Uterus (tissue), 4 donors: ENCODE data around the gene NT5C3A. TPM values are rescaled to one million over a fixed set of nuclear protein-coding genes. Genes with fewer than 3 reads are reported as not detected.

Experiments
- DNase-seq, 2 donors: peaks; one replicate each; pipeline ENCODE4 v3.0.0-alpha.2; 2019 to 2020
- H3K27ac ChIP-seq, 2 donors: fragments of 200-600 bp; sonication (generic); 1 replicate in 1 of 2; 2 replicates in 1 of 2; pipeline ENCODE4 v1.5.1; 2016 to 2018
- H3K27me3 ChIP-seq, 2 donors: fragments of 200-600 bp; sonication (generic); one replicate each; pipeline ENCODE4 v1.5.1; 2018 to 2019; ENCODE audit warnings: control low read depth in 1 of 2
- H3K36me3 ChIP-seq, 2 donors: fragments of 200-600 bp; sonication (generic); one replicate each; pipeline ENCODE4 v1.5.1; 2019; ENCODE audit warnings: control low read depth in 1 of 2
- H3K4me1 ChIP-seq, 2 donors: fragments of 200-600 bp; sonication (generic); one replicate each; pipeline ENCODE4 v1.5.1; 2018 to 2019; ENCODE audit warnings: control low read depth in 1 of 2
- H3K4me3 ChIP-seq, 2 donors: fragments of 200-600 bp; sonication (generic); 1 replicate in 1 of 2; 2 replicates in 1 of 2; pipeline ENCODE4 v1.5.1; 2018 to 2019; ENCODE audit warnings: mild to moderate bottlenecking in 1 of 2
- H3K9me3 ChIP-seq, 2 donors: fragments of 200-600 bp; sonication (generic); one replicate each; pipeline ENCODE4 v1.5.1; 2019; ENCODE audit warnings: control low read depth in 1 of 2
- POLR2A ChIP-seq, 2 donors: fragments of 450-650 bp; IDR thresholded peaks; one replicate each; pipeline ENCODE4 v1.6.1; 2016; ENCODE audit warnings: antibody characterized with exemption in 2 of 2, mild to moderate bottlenecking in 1 of 2, moderate library complexity in 1 of 2
- intact Hi-C: fragments of 100-400 bp; cut with DNase I; formaldehyde crosslinking; loops from one replicate; pipeline ENCODE4 v1.15.1; 2023; ENCODE audit warnings: low total_unique reads
- total RNA-seq, 4 donors: library from RNA; depleted of rRNA in 3 of 4; stranded (reverse); fragments of >200 nt in 3 of 4; gene quantifications; one replicate each; pipeline versions ENCODE4 v1.1.0 to v1.2.4, GENCODE V29; 2014 to 2023
- TF ChIP-seq, protein P1 (sequence below), 4 experiments: fragments of 200-600 bp in 2 of 4; fragments of 450-650 bp in 2 of 4; sonication (generic) in 2 of 4; IDR thresholded peaks; one replicate each; pipeline ENCODE4 v1.5.1; 2016 to 2019; ENCODE audit warnings: antibody characterized with exemption in 4 of 4, mild to moderate bottlenecking in 2 of 4, moderate library complexity in 1 of 4
- donor health status: DM: yes; HTN: yes; CAD: no.

The NT5C3A gene
- total RNA-seq, 4 donors from 2014 or later: 21.3 to 50.2 (median 42.1) TPM

DNA sequence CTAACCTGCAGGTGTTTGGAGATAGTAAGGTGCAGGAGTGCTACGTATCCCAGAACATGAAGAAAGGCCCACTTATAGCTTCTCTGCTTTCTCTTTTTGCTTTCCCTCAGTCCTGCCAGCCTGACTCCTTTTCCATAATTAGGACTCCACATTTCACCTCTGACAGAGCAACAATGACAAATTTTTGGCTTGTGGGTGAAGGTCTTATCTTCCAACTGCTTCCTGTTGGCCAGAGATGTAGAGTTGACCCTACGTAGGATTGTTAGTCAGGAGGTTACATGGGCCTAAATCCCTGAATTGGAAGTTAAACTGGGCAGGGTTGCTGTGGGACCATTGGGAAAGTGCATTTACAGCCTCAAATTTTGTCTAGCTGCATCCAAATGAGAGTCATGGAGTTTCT is 25.3 kb upstream of the NT5C3A start:
- H3K9me3 ChIP-seq: no peaks in the 10 kb centered on the region
- DNase-seq: no peak
- no peaks in the 10 kb centered on the region for H3K4me1 ChIP-seq
- no peak overlapping the region for H3K4me3 ChIP-seq
- intact Hi-C loops: no loop called here
- H3K27ac ChIP-seq: no peak overlapping the region
- no peaks in the 10 kb centered on the region for H3K27me3 ChIP-seq
- H3K36me3 ChIP-seq: no peaks in the 10 kb centered on the region
- no peak for TF ChIP-seq POLR2A (IDR thresholded peaks at IDR 0.05)
- TF ChIP-seq, protein P1, sequence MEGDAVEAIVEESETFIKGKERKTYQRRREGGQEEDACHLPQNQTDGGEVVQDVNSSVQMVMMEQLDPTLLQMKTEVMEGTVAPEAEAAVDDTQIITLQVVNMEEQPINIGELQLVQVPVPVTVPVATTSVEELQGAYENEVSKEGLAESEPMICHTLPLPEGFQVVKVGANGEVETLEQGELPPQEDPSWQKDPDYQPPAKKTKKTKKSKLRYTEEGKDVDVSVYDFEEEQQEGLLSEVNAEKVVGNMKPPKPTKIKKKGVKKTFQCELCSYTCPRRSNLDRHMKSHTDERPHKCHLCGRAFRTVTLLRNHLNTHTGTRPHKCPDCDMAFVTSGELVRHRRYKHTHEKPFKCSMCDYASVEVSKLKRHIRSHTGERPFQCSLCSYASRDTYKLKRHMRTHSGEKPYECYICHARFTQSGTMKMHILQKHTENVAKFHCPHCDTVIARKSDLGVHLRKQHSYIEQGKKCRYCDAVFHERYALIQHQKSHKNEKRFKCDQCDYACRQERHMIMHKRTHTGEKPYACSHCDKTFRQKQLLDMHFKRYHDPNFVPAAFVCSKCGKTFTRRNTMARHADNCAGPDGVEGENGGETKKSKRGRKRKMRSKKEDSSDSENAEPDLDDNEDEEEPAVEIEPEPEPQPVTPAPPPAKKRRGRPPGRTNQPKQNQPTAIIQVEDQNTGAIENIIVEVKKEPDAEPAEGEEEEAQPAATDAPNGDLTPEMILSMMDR (IDR thresholded peaks at IDR 0.05): no peak

DNA sequence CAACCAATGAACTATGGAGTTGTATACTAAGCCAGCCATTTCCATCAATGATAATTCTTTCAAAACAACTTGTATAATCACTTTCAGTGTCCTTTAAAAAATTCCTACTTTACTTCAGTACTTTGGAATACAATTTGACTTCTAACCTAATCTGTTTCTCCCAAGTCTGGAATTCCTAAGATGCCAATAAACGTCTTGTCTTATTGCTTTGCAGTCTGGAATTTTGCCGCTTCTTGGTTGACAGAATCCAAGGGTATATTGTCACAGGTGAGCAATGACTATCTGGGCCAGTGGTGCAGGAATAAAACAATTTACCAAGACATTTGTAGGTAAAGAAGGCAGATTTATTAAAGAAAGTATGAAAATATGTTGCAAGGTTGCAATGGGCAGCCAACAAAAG is 24.8 kb upstream of the NT5C3A start:
- intact Hi-C loops: no loop called here
- Histone ChIP-seq H3K4me1 (no peaks in the 10 kb centered on the region), H3K27ac (no peak overlapping the region), H3K9me3 (no peaks in the 10 kb centered on the region), H3K36me3 (no peaks in the 10 kb centered on the region), H3K27me3 (no peaks in the 10 kb centered on the region), H3K4me3 (no peak overlapping the region)
- TF ChIP-seq POLR2A (IDR thresholded peaks at IDR 0.05): no peak
- TF ChIP-seq, protein P1 (IDR thresholded peaks at IDR 0.05): no peak
- DNase-seq: no peak

DNA sequence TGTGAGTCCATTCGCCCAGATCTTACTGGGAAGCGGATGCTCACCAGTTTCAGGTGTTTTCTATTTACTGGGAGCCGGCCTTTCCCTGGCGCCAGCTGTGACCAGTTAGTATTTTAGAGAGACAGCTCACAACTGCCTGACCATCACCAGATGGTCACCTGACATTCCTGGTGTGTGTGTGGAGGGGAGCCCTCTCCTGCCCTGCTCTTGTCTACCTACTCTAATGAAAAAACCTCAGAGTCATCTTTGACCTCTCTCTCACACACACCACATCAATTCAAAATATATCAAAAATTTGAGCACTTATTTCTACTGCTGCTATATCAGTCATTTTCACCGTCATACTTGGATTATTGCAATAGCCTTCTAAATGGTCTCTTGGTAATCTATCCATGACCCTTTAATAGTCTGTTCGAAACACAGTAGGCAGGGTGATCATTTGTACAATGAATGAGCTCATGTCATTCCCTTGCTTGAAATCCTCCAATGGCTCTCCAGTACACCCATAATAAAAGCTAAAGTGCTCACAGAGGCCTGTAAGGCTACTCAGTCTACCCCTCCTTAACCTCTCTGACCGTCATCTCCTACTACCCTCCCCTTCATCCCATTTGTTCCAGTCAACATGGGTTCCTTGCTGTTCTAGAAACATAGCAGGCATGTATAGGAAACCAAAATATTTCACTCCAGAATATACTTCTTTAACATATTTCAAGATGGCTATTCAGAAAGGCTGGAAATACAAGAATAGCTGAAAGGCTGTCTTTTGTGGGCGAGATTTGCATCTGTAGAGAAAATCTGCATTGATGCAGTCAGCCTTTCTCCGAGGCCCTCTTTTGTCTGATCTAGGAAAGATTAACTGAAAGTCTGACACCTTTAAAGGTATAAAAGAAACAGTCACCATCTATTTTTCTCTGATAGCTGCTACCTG is 17.5 kb upstream of the NT5C3A start:
- no peaks in the 10 kb centered on the region for H3K9me3 ChIP-seq
- intact Hi-C loops: no loop called here
- DNase-seq: no peak

DNA sequence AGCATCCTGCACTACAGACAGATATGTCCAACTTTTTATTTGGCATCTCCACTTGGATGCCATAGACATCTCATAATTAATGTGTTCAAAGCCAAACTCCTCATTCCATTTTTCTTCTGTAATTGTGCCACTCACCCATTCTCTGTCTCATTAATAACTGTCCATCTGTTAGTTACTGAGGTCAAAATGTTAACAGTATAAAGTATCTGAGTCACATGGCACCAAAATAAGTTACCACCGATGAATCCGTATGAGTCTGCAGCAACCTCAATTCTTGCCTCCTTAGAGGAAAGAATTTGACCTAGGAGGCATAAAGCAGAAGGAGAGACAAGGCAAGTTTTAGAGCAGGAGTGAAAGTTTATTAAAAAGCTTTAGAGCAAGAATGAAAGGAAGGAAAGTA is 16.5 kb upstream of the NT5C3A start:
- Histone ChIP-seq H3K4me1 (no peaks in the 10 kb centered on the region), H3K4me3 (no peak overlapping the region), H3K9me3 (no peaks in the 10 kb centered on the region), H3K27ac (no peak overlapping the region), H3K27me3 (no peaks in the 10 kb centered on the region), H3K36me3 (no peaks in the 10 kb centered on the region)
- DNase-seq: no peak
- intact Hi-C loops: no loop called here
- TF ChIP-seq, protein P1 (IDR thresholded peaks at IDR 0.05): no peak
- TF ChIP-seq POLR2A (IDR thresholded peaks at IDR 0.05): no peak

More for the DNA sequence above, 17.5 kb upstream of the NT5C3A start:
- Histone ChIP-seq H3K4me1 (no peaks in the 10 kb centered on the region), H3K27ac (no peak overlapping the region), H3K27me3 (no peaks in the 10 kb centered on the region), H3K4me3 (no peak overlapping the region), H3K36me3 (no peaks in the 10 kb centered on the region)
- no peak for TF ChIP-seq POLR2A (IDR thresholded peaks at IDR 0.05)
- TF ChIP-seq, protein P1 (IDR thresholded peaks at IDR 0.05): no peak

DNA sequence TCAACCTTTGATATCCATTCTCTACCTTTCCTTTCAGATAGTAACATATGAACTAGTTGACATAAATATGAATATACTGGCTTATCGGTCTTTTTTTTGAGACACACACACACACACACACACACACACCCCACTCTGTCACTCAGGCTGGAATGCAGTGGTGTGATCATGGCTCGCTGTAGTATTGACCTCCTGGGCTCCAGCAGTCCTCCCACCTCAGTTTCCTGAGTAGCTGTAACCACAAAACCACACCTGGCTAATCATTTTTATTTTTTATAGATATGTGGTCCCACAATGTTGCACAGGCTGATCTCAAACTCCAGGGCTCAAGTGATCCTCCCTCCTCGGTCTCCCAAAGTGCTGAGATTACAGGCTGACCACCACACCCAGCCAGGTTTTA is 14.2 kb upstream of the NT5C3A start:
- TF ChIP-seq, protein P1 (IDR thresholded peaks at IDR 0.05): no peak
- no peak for TF ChIP-seq POLR2A (IDR thresholded peaks at IDR 0.05)
- H3K36me3 ChIP-seq: no peaks in the 10 kb centered on the region
- no peak for DNase-seq
- intact Hi-C loops: no loop called here
- no peaks in the 10 kb centered on the region for H3K4me1 ChIP-seq
- H3K4me3 ChIP-seq: no peak overlapping the region
- H3K27me3 ChIP-seq: no peaks in the 10 kb centered on the region
- H3K27ac ChIP-seq: no peak overlapping the region
- no peaks in the 10 kb centered on the region for H3K9me3 ChIP-seq
